H9 (cell line): Measurements from ENCODE around the gene DLK2. TPM values are rescaled to one million over a fixed set of nuclear protein-coding genes. Genes with fewer than 3 reads are reported as not detected.

ENCODE experiments used
- DNase-seq: peaks from one replicate; pipeline ENCODE4 v3.0.0-alpha.2; 2017
- H2AFZ ChIP-seq: one replicate; pipeline ENCODE4 v1.6.1; 2013; ENCODE audit warnings: mild to moderate bottlenecking, low read length, control low read depth, moderate library complexity
- H2AK5ac ChIP-seq: 2 replicates; pipeline ENCODE4 v1.6.1; 2013; ENCODE audit warnings: low read length, control low read depth, mixed read lengths; ENCODE audit not compliant: insufficient read length
- H2BK120ac ChIP-seq: one replicate; pipeline ENCODE4 v1.6.1; 2013; ENCODE audit warnings: low read depth, mild to moderate bottlenecking, low read length, control low read depth, inconsistent platforms; ENCODE audit not compliant: poor library complexity, severe bottlenecking
- H2BK12ac ChIP-seq: 2 replicates; pipeline ENCODE4 v1.6.1; 2013; ENCODE audit warnings: low read length, control low read depth, mixed read lengths, low read depth; ENCODE audit not compliant: insufficient read length
- H2BK15ac ChIP-seq: 2 replicates; pipeline ENCODE4 v1.6.1; 2013; ENCODE audit warnings: low read depth, low read length, control low read depth
- H2BK20ac ChIP-seq: one replicate; pipeline ENCODE4 v1.6.1; 2013; ENCODE audit warnings: low read depth, mild to moderate bottlenecking, low read length, control low read depth, inconsistent platforms; ENCODE audit not compliant: poor library complexity, severe bottlenecking
- H2BK5ac ChIP-seq: 2 replicates; pipeline ENCODE4 v1.6.1; 2013; ENCODE audit warnings: low read length, control low read depth, mixed read lengths; ENCODE audit not compliant: insufficient read length
- H3K14ac ChIP-seq: 2 replicates; pipeline ENCODE4 v1.6.1; 2013; ENCODE audit warnings: low read length, control low read depth; ENCODE audit not compliant: insufficient read depth
- H3K18ac ChIP-seq: 2 replicates; pipeline ENCODE4 v1.6.1; 2013; ENCODE audit warnings: low read depth, mild to moderate bottlenecking, mixed read lengths, low read length, control low read depth; ENCODE audit not compliant: insufficient read length
- H3K23ac ChIP-seq: 2 replicates; pipeline ENCODE4 v1.6.1; 2013; ENCODE audit warnings: low read length, control low read depth, mixed read lengths, low read depth; ENCODE audit not compliant: insufficient read length
- H3K23me2 ChIP-seq: 2 replicates; pipeline ENCODE4 v1.6.1; 2013; ENCODE audit warnings: low read depth, mild to moderate bottlenecking, mixed read lengths, low read length, control low read depth; ENCODE audit not compliant: insufficient read length, poor library complexity, severe bottlenecking
- H3K27ac ChIP-seq: 2 replicates; pipeline ENCODE4 v1.5.1; 2013; ENCODE audit warnings: low read length, control low read depth, mixed read lengths, low read depth; ENCODE audit not compliant: insufficient read length
- H3K27me3 ChIP-seq: 2 replicates; pipeline ENCODE4 v1.6.1; 2013; ENCODE audit warnings: low read length, control low read depth, inconsistent platforms; ENCODE audit not compliant: insufficient read depth
- H3K4ac ChIP-seq: 2 replicates; pipeline ENCODE4 v1.6.1; 2013; ENCODE audit warnings: low read depth, mild to moderate bottlenecking, control low read depth, inconsistent platforms, low read length, moderate library complexity
- H3K4me1 ChIP-seq: 2 replicates; pipeline ENCODE4 v1.6.1; 2013; ENCODE audit warnings: low read length, control low read depth, inconsistent platforms; ENCODE audit not compliant: insufficient read depth
- H3K4me2 ChIP-seq: 2 replicates; pipeline ENCODE4 v1.6.1; 2013; ENCODE audit warnings: low read length, control low read depth, mixed read lengths; ENCODE audit not compliant: insufficient read length, insufficient read depth
- H3K56ac ChIP-seq: 2 replicates; pipeline ENCODE4 v1.6.1; 2013; ENCODE audit warnings: low read depth, mild to moderate bottlenecking, mixed read lengths, low read length, control low read depth; ENCODE audit not compliant: insufficient read length
- H3K79me1 ChIP-seq: 2 replicates; pipeline ENCODE4 v1.6.1; 2013; ENCODE audit warnings: low read depth, mild to moderate bottlenecking, moderate library complexity, low read length, control low read depth, inconsistent platforms; ENCODE audit not compliant: insufficient read depth, poor library complexity, severe bottlenecking
- H3K79me2 ChIP-seq: 2 replicates; pipeline ENCODE4 v1.6.1; 2013; ENCODE audit warnings: low read length, control low read depth, inconsistent platforms; ENCODE audit not compliant: insufficient read depth
- H3K9ac ChIP-seq: 2 replicates; pipeline ENCODE4 v1.6.1; 2013; ENCODE audit warnings: low read length, control low read depth, mixed read lengths; ENCODE audit not compliant: insufficient read length; ENCODE audit errors: extremely low read depth
- H3K9me3 ChIP-seq: one replicate; pipeline ENCODE4 v1.6.1; 2013; ENCODE audit warnings: low read depth, low read length, inconsistent platforms; ENCODE audit not compliant: control insufficient read depth
- H3T11ph ChIP-seq: one replicate; pipeline ENCODE4 v1.6.1; 2013; ENCODE audit warnings: mild to moderate bottlenecking, low read length, control low read depth, inconsistent platforms
- H4K20me1 ChIP-seq: one replicate; pipeline ENCODE4 v1.6.1; 2013; ENCODE audit not compliant: control insufficient read depth, insufficient read length, insufficient read depth
- H4K5ac ChIP-seq: 2 replicates; pipeline ENCODE4 v1.6.1; 2013; ENCODE audit warnings: low read depth, mild to moderate bottlenecking, mixed read lengths, low read length, control low read depth; ENCODE audit not compliant: insufficient read length
- H4K8ac ChIP-seq: replicated peaks from 2 replicates; pipeline ENCODE4 v1.6.1; 2013; ENCODE audit warnings: low read length, control low read depth, mixed read lengths, low read depth; ENCODE audit not compliant: insufficient read length
- H4K91ac ChIP-seq: 2 replicates; pipeline ENCODE4 v1.6.1; 2013; ENCODE audit warnings: low read depth, mild to moderate bottlenecking, moderate library complexity, mixed read lengths, low read length, control low read depth; ENCODE audit not compliant: insufficient read length
- H3K27ac Mint-ChIP-seq, 3 experiments: 2 replicates in 2 of 3; 3 replicates in 1 of 3; pipeline ENCODE4 v1.8.0; 2020 to 2021; ENCODE audit warnings: mixed read lengths in 3 of 3, mild to moderate bottlenecking in 1 of 3, moderate library complexity in 1 of 3
- H3K27me3 Mint-ChIP-seq: 2 replicates; pipeline ENCODE4 v1.8.0; 2021; ENCODE audit warnings: low read depth, mild to moderate bottlenecking, moderate library complexity, mixed read lengths
- H3K36me3 Mint-ChIP-seq, 3 experiments: 2 replicates in 2 of 3; 3 replicates in 1 of 3; pipeline ENCODE4 v1.8.0; 2020 to 2021; ENCODE audit warnings: low read depth in 3 of 3, mixed read lengths in 3 of 3; ENCODE audit not compliant: insufficient read depth in 1 of 3
- H3K4me1 Mint-ChIP-seq, 2 experiments: 2 replicates each; pipeline ENCODE4 v1.8.0; 2020; ENCODE audit warnings: mixed read lengths in 2 of 2
- H3K4me3 Mint-ChIP-seq, 2 experiments: 2 replicates in 1 of 2; 3 replicates in 1 of 2; pipeline ENCODE4 v1.8.0; 2020 to 2021; ENCODE audit warnings: mild to moderate bottlenecking in 2 of 2, mixed read lengths in 2 of 2, moderate library complexity in 1 of 2
- H3K9me3 Mint-ChIP-seq, 2 experiments: 2 replicates in 1 of 2; 3 replicates in 1 of 2; pipeline ENCODE4 v1.8.0; 2020; ENCODE audit warnings: mild to moderate bottlenecking in 2 of 2, mixed read lengths in 2 of 2, moderate library complexity in 1 of 2
- CTCF ChIP-seq: fragments of 200-600 bp; sonication (generic); conservative IDR thresholded peaks from 3 replicates; pipeline ENCODE4 v1.8.0; 2021; ENCODE audit warnings: antibody characterized with exemption, mild to moderate bottlenecking
- WGBS: extraction: QIAGEN DNeasy Blood & Tissue Kit; methylation state at CpG from one replicate; pipeline ENCODE4 v1.1.7; 2013; ENCODE audit warnings: missing lambda C conversion rate, low lambda C conversion rate, mixed read lengths; ENCODE audit not compliant: insufficient read length; ENCODE audit errors: extremely low coverage; 5-methylcytosine and 5-hydroxymethylcytosine counted together
- total RNA-seq: library from RNA; stranded (reverse); gene quantifications from 2 replicates; pipeline ENCODE4 v1.2.1, GENCODE V29; 2021

DLK2 gene
- total RNA-seq, 1 experiment from 2014 or later: 0.96 TPM

- Histone ChIP-seq H3K9me3 (no peaks in the 10 kb centered on the region), H4K91ac (no peak overlapping the region), H3K23me2 (no peaks in the 10 kb centered on the region), H2BK120ac (no peak overlapping the region), H3K56ac (no peak overlapping the region), H3K4me1 (peaks cover 3% of the 10 kb centered on the region; the same call in 1 of the 2 replicates), H2BK20ac (no peak overlapping the region), H2AFZ (no peak overlapping the region), H3K4me2 (no peak overlapping the region), H4K8ac (no peak overlapping the region), H3K27ac (no peak overlapping the region), H3K18ac (no peak overlapping the region), H2BK12ac (no peak overlapping the region), H2AK5ac (no peak overlapping the region), H4K5ac (no peak overlapping the region), H3K9ac (no peak overlapping the region), H3K79me1 (no peaks in the 10 kb centered on the region), H3K4ac (no peak overlapping the region), H3K23ac (no peak overlapping the region), H3K79me2 (no peaks in the 10 kb centered on the region), H2BK15ac (no peak overlapping the region), H2BK5ac (no peak overlapping the region), H3K14ac (no peak overlapping the region), H3T11ph (no peak overlapping the region), H3K27me3 (no peaks in the 10 kb centered on the region), H4K20me1 (no peaks in the 10 kb centered on the region)
- peaks cover 6% of the 10 kb centered on the region for H3K27me3 Mint-ChIP-seq
- no peak for TF ChIP-seq CTCF
- no peak overlapping the region for H3K27ac Mint-ChIP-seq
- no peaks in the 10 kb centered on the region for H3K9me3 Mint-ChIP-seq
- no peak for DNase-seq
- H3K36me3 Mint-ChIP-seq: no peaks in the 10 kb centered on the region
- peaks cover 12 to 17% of the 10 kb centered on the region in 2 experiments for H3K4me1 Mint-ChIP-seq
- H3K4me3 Mint-ChIP-seq: no peak overlapping the region
- WGBS: no CpG with 5 or more reads among the region's 4 CpGs
Observed at GRCh38 chr6:43468240-43468639, 12.9 kb upstream of the DLK2 start.
